ENCODE results near the gene TESK2. TPM values are rescaled to one million over a fixed set of nuclear protein-coding genes. Genes with fewer than 3 reads are reported as not detected.

Gene TESK2
- total and polyA plus RNA-seq, 10 donors = 3.2 to 11.5 (median 7.7) TPM

GRCh38 chr1:45383191-45383590 is 107.8 kb downstream of the TESK2 start:
- Histone ChIP-seq H3K4me1 (no peaks in the 10 kb centered on the region), H3K4me3 (no peak overlapping the region), H3K9me3 (no peaks in the 10 kb centered on the region), H3K36me3 (peaks cover 0 to 5% (median 0%) of the 10 kb centered on the region in 6 donors), H3K27ac (no peak overlapping the region), H3K27me3 (replicated peaks in 1 of 7) (no peaks in the 10 kb centered on the region)
- WGBS, 5 donors = 84 to 91% (median 91%) methylated on average over 1 of the region's 1 CpG
- no peak for DNase-seq
- intact Hi-C loops (cut with DNase I; ENCODE audit: low total_unique reads) = no loop called here
- TF ChIP-seq POLR2A (IDR thresholded peaks at IDR 0.05) = no peak
- TF ChIP-seq CTCF (IDR thresholded peaks at IDR 0.05 in 8 of 11, conservative IDR thresholded peaks at IDR 0.05 in 3 of 11) = no peak
- TF ChIP-seq POLR2AphosphoS5 (IDR thresholded peaks at IDR 0.05) = no peak

DNA sequence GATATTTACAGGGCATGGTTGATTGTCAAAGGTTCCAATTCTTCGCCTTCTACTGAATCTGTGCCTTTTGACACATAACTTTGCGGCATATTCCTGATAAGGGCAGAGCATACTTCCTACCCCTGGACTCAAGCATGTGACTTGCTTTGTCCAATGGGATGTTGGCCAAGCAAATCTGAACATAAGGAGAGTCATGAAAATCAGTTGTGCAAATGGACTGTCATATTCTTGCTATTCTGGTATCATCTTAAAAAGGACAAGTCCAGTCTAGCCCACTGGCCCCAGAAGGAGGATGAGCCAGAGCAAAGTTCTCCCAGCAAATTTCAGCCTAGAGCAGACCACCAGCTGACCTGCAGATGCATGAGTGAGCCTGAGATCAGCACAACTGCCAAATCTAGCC is 109.7 kb downstream of the TESK2 start:
- no peak overlapping the region for H3K4me3 ChIP-seq
- intact Hi-C loops (cut with DNase I; ENCODE audit: low total_unique reads) = no loop called here

DNA sequence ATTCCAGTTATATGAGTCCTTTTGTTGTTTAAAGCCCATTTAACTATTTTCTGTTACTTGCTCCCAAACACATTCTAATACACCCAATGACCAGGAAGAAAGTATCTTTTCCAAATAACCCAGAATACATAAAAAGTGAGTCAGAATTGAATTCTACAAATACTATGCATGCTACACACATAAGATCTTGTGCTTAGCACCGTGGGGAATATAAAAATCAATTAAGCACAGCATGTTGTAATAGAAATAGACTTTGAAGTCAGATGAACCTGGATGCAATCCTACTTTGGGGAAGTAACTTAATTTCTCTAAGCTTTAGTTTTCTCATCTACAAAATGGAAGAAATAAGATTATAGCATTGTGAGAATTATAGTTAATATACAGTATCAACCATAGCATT is 110.2 kb downstream of the TESK2 start:
- 78 to 91% (median 85%) methylated on average over 1 of the region's 1 CpG for WGBS, 5 donors
- H3K4me1 ChIP-seq = no peaks in the 10 kb centered on the region
- H3K36me3 ChIP-seq = peaks cover 0 to 5% (median 0%) of the 10 kb centered on the region in 6 donors
- TF ChIP-seq POLR2AphosphoS5 (IDR thresholded peaks at IDR 0.05) (no peak), POLR2A (IDR thresholded peaks at IDR 0.05) (no peak), CTCF (IDR thresholded peaks at IDR 0.05 in 8 of 11, conservative IDR thresholded peaks at IDR 0.05 in 3 of 11) (no peak)
- H3K4me3 ChIP-seq = no peak overlapping the region
- H3K27ac ChIP-seq = no peak overlapping the region
- DNase-seq = no peak
- H3K9me3 ChIP-seq = no peaks in the 10 kb centered on the region
- intact Hi-C loops (cut with DNase I; ENCODE audit: low total_unique reads) = no loop called here
- no peaks in the 10 kb centered on the region for H3K27me3 ChIP-seq (replicated peaks in 1 of 7)

More for the DNA sequence above, 109.7 kb downstream of the TESK2 start:
- WGBS, 5 donors = 89 to 100% (median 98%) methylated on average over 2 of the region's 2 CpGs
- no peaks in the 10 kb centered on the region for H3K27me3 ChIP-seq (replicated peaks in 1 of 7)
- peaks cover 0 to 5% (median 0%) of the 10 kb centered on the region in 6 donors for H3K36me3 ChIP-seq
- TF ChIP-seq CTCF (IDR thresholded peaks at IDR 0.05 in 8 of 11, conservative IDR thresholded peaks at IDR 0.05 in 3 of 11) = no peak
- TF ChIP-seq POLR2A (IDR thresholded peaks at IDR 0.05) = no peak
- TF ChIP-seq POLR2AphosphoS5 (IDR thresholded peaks at IDR 0.05) = no peak
- no peak for DNase-seq
- H3K4me1 ChIP-seq = no peaks in the 10 kb centered on the region
- H3K9me3 ChIP-seq = no peaks in the 10 kb centered on the region
- H3K27ac ChIP-seq = no peak overlapping the region

DNA sequence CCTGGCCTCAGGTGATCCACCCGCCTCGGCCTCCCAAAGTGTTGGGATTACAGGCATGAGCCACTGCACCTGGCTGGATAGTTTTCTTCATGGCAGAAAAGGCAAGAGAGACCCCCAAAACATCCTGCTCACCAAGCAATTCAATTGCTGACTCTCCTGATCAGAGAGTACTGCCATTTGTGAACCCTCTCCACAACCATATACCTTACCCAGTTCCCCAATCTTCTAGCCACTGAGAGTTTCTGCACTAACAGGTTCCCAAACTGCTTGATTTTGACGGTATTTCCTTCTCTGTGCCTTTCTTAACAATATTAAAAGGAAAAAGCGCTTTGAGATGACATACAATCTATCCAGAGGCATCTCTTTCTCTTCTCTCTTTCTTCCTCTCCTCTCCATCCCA is 110.8 kb downstream of the TESK2 start:
- 90 to 95% (median 94%) methylated on average over 4 of the region's 4 CpGs for WGBS, 5 donors
- Histone ChIP-seq H3K9me3 (no peaks in the 10 kb centered on the region), H3K36me3 (peaks cover 0 to under 1% (median 0%) of the 10 kb centered on the region in 6 donors), H3K27me3 (replicated peaks in 1 of 7) (no peaks in the 10 kb centered on the region), H3K27ac (no peak overlapping the region), H3K4me3 (no peak overlapping the region), H3K4me1 (peaks cover 0 to 5% (median 0%) of the 10 kb centered on the region in 6 donors)
- TF ChIP-seq CTCF (IDR thresholded peaks at IDR 0.05 in 8 of 11, conservative IDR thresholded peaks at IDR 0.05 in 3 of 11) (no peak), POLR2AphosphoS5 (IDR thresholded peaks at IDR 0.05) (no peak), POLR2A (IDR thresholded peaks at IDR 0.05) (no peak)
- intact Hi-C loops (cut with DNase I; ENCODE audit: low total_unique reads) = no loop called here
- no peak for DNase-seq
